SK-N-SH (cell line): Measurements from ENCODE around the gene FAT2. TPM values are rescaled to one million over a fixed set of nuclear protein-coding genes. Genes with fewer than 3 reads are reported as not detected.

Experiments used
- CTCF ChIA-PET: fragments of 300-600, 350-600 bp; formaldehyde crosslinking; extraction: SDS; loops from one replicate; lab custom pipeline; 2021; lab: Yijun Ruan, JAX
- POLR2A ChIA-PET: fragments of 350-600 bp; sonication (Branson Sonifier 250); formaldehyde crosslinking; extraction: SDS; loops from one replicate; lab custom pipeline; 2020; ENCODE audit warnings: antibody characterized with exemption, inconsistent platforms; lab: Yijun Ruan, JAX
- DNase-seq: peaks from one replicate; pipeline ENCODE4 v3.0.0; 2012
- H2AFZ ChIP-seq: fragments of 200-600 bp; sonication (generic); 2 replicates; pipeline ENCODE4 v1.8.1; 2016; ENCODE audit warnings: antibody characterized with exemption, mild to moderate bottlenecking, low read depth
- H3F3A ChIP-seq: fragments of 200-600 bp; sonication (generic); replicated peaks from 2 replicates; pipeline ENCODE3; 2016; ENCODE audit warnings: antibody characterized with exemption, mild to moderate bottlenecking; ENCODE audit not compliant: insufficient read depth
- H3K27ac ChIP-seq, 2 experiments: fragments of 200-500 bp in 1 of 2; fragments of 200-600 bp in 1 of 2; sonication (Bioruptor generic) in 1 of 2; sonication (generic), shearing (Covaris generic) in 1 of 2; 2 replicates each; pipeline versions ENCODE4 v1.5.1 to v1.6.1; 2014 to 2016; ENCODE audit warnings: low read depth in 2 of 2, inconsistent platforms in 1 of 2, low read length in 1 of 2, mild to moderate bottlenecking in 1 of 2, mixed read lengths in 1 of 2
- H3K27me3 ChIP-seq: fragments of 200-600 bp; sonication (generic), shearing (Covaris generic); 2 replicates; pipeline ENCODE4 v1.6.1; 2016; ENCODE audit warnings: mixed run types; ENCODE audit not compliant: insufficient read depth
- H3K36me3 ChIP-seq, 2 experiments: fragments of 200-500 bp in 1 of 2; fragments of 200-600 bp in 1 of 2; sonication (Bioruptor generic) in 1 of 2; sonication (generic) in 1 of 2; replicated peaks in 1 of 2; 2 replicates each; pipeline versions ENCODE3 to v1.5.1; 2014 to 2016; ENCODE audit warnings: low read length in 1 of 2, mild to moderate bottlenecking in 1 of 2; ENCODE audit not compliant: insufficient read depth in 2 of 2, control insufficient read depth in 1 of 2
- H3K4me1 ChIP-seq, 2 experiments: fragments of 200-500 bp in 1 of 2; fragments of 200-600 bp in 1 of 2; sonication (Bioruptor generic) in 1 of 2; sonication (generic), shearing (Covaris generic) in 1 of 2; 2 replicates each; pipeline versions ENCODE4 v1.5.1 to v1.6.1; 2014 to 2016; ENCODE audit warnings: low read depth in 1 of 2, low read length in 1 of 2, mixed run types in 1 of 2; ENCODE audit not compliant: insufficient read depth in 2 of 2, control insufficient read depth in 1 of 2
- H3K4me2 ChIP-seq: fragments of 200-600 bp; sonication (generic), shearing (Covaris generic); 2 replicates; pipeline ENCODE4 v1.6.1; 2017; ENCODE audit warnings: mixed run types
- H3K4me3 ChIP-seq, 2 experiments: fragments of 200-500 bp in 1 of 2; fragments of 200-600 bp in 1 of 2; sonication (Bioruptor generic) in 1 of 2; sonication (generic), shearing (Covaris generic) in 1 of 2; 2 replicates each; pipeline versions ENCODE4 v1.5.1 to v1.8.1; 2014 to 2016; ENCODE audit warnings: low read depth in 2 of 2, inconsistent platforms in 1 of 2, low read length in 1 of 2, mild to moderate bottlenecking in 1 of 2, mixed read lengths in 1 of 2, moderate library complexity in 1 of 2
- H3K79me2 ChIP-seq: fragments of 200-600 bp; sonication (generic); 2 replicates; pipeline ENCODE4 v1.8.1; 2017; ENCODE audit warnings: mild to moderate bottlenecking; ENCODE audit not compliant: insufficient read depth
- H3K9ac ChIP-seq: fragments of 200-600 bp; sonication (generic); 2 replicates; pipeline ENCODE4 v1.6.1; 2017; ENCODE audit warnings: mixed run types
- H3K9me2 ChIP-seq: fragments of 200-600 bp; sonication (generic); 2 replicates; pipeline ENCODE4 v1.6.1; 2017; ENCODE audit warnings: mixed run types
- H3K9me3 ChIP-seq: fragments of 200-600 bp; sonication (generic); 2 replicates; pipeline ENCODE4 v1.6.1; 2017; ENCODE audit warnings: mixed run types, mild to moderate bottlenecking, moderate library complexity
- H4K20me1 ChIP-seq: fragments of 200-600 bp; sonication (generic); 2 replicates; pipeline ENCODE4 v1.6.1; 2017; ENCODE audit warnings: mild to moderate bottlenecking, mixed run types; ENCODE audit not compliant: insufficient read depth
- CHD2 ChIP-seq: fragments of 150-350 bp; IDR thresholded peaks from 2 replicates; pipeline ENCODE4 v1.6.1; 2018; ENCODE audit warnings: low read length; ENCODE audit not compliant: partially characterized antibody
- ELF1 ChIP-seq: IDR thresholded peaks from 2 replicates; pipeline ENCODE4 v1.4.0; 2012
- EZH2phosphoT487 ChIP-seq: fragments of 200-600 bp; sonication (generic); IDR thresholded peaks from 2 replicates; pipeline ENCODE4 v1.6.1; 2017; ENCODE audit warnings: low read depth, mixed run types, mild to moderate bottlenecking, antibody characterized with exemption, moderate library complexity, borderline replicate concordance
- FOXJ3 ChIP-seq: sonication (generic); formaldehyde crosslinking; IDR thresholded peaks from 2 replicates; pipeline ENCODE4 v1.5.1; 2020; ENCODE audit warnings: mild to moderate bottlenecking, missing genetic modification reagents
- FOXM1 ChIP-seq: IDR thresholded peaks from 2 replicates; pipeline ENCODE4 v1.4.0; 2012; ENCODE audit warnings: low read depth, mild to moderate bottlenecking
- JUND ChIP-seq: IDR thresholded peaks from 2 replicates; pipeline ENCODE4 v1.4.0; 2012
- NFIC ChIP-seq: IDR thresholded peaks from 2 replicates; pipeline ENCODE4 v1.4.0; 2012; ENCODE audit warnings: borderline replicate concordance
- POLR2AphosphoS5 ChIP-seq: IDR thresholded peaks from 2 replicates; pipeline ENCODE4 v1.6.1; 2012; ENCODE audit warnings: low read depth, low read length
- RAD21 ChIP-seq: IDR thresholded peaks from 2 replicates; pipeline ENCODE4 v1.6.1; 2012; ENCODE audit warnings: mild to moderate bottlenecking, low read length
- RCOR1 ChIP-seq: fragments of 150-350 bp; IDR thresholded peaks from 2 replicates; pipeline ENCODE4 v1.6.1; 2017; ENCODE audit warnings: antibody characterized with exemption, low read length
- RXRA ChIP-seq: IDR thresholded peaks from 2 replicates; pipeline ENCODE4 v1.4.0; 2012; ENCODE audit warnings: low read depth, mild to moderate bottlenecking, borderline replicate concordance
- SIN3A ChIP-seq: IDR thresholded peaks from 2 replicates; pipeline ENCODE4 v1.6.1; 2012; ENCODE audit warnings: low read depth, mild to moderate bottlenecking, low read length, moderate library complexity, borderline replicate concordance
- TAF1 ChIP-seq: IDR thresholded peaks from 2 replicates; pipeline ENCODE4 v1.6.1; 2012; ENCODE audit warnings: low read depth, mild to moderate bottlenecking, low read length, moderate library complexity, borderline replicate concordance
- TCF12 ChIP-seq: IDR thresholded peaks from 2 replicates; pipeline ENCODE4 v1.4.0; 2012
- YY1 ChIP-seq: IDR thresholded peaks from 2 replicates; pipeline ENCODE4 v1.4.0; 2012; ENCODE audit warnings: low read depth, mild to moderate bottlenecking
- WGBS: methylation state at CpG from one replicate; pipeline ENCODE4 v1.1.6; 2017; ENCODE audit warnings: low lambda C conversion rate; 5-methylcytosine and 5-hydroxymethylcytosine counted together
- polyA plus RNA-seq, 3 experiments: library from polyadenylated mRNA; depleted of rRNA; stranded (reverse); fragments of >200 nt; gene quantifications; 2 replicates each; pipeline ENCODE4 v1.2.3, GENCODE V29; 2012
- TF ChIP-seq, protein P1 (sequence below): IDR thresholded peaks from 2 replicates; pipeline ENCODE4 v1.4.0; 2012; ENCODE audit warnings: low read depth
- TF ChIP-seq, protein P2 (sequence below): fragments of 200-600 bp; sonication (generic); IDR thresholded peaks from 2 replicates; pipeline ENCODE4 v1.6.1; 2017; ENCODE audit warnings: antibody characterized with exemption, mild to moderate bottlenecking, moderate library complexity
- TF ChIP-seq, protein P3 (sequence below): fragments of 150-350 bp; IDR thresholded peaks from 2 replicates; pipeline ENCODE4 v1.6.1; 2016; ENCODE audit warnings: mild to moderate bottlenecking, low read depth, low read length
- TF ChIP-seq, protein P4 (sequence below): IDR thresholded peaks from 2 replicates; pipeline ENCODE4 v1.4.0; 2012; ENCODE audit warnings: low read depth, borderline replicate concordance
- TF ChIP-seq, protein P5 (sequence below): fragments of 150-350 bp; IDR thresholded peaks from 2 replicates; pipeline ENCODE4 v1.6.1; 2017; ENCODE audit warnings: antibody characterized with exemption, low read length, low read depth, borderline replicate concordance

The FAT2 gene
- polyA plus RNA-seq, 1 of the 3 experiments (the other 2 are of a cell fraction) = not detected

DNA sequence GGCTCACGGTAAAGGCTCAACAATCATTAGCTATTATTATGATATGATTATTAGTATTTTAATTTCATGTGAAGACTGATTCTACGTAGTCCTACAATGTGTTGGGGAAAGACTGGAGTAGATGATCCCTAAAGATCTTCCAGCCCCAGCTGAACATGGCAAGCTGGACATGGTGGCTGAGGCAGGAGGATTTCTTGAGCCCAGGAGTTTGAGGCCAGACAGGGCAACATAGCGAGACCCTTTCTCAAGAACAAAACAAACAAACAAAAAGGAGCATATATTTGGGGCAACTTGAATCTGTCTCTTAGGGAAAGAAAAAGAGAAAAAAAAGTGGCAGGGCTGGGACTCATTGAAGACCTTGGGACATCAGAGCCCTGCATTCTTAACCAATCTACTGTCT lies 16.2 kb upstream of the FAT2 start:
- no peaks in the 10 kb centered on the region for H3K36me3 ChIP-seq
- ChIA-PET POLR2A (no interaction called here), CTCF (no interaction called here)
- H3K27ac ChIP-seq = no peak overlapping the region
- H3K9me3 ChIP-seq = no peaks in the 10 kb centered on the region
- H3F3A ChIP-seq = no peaks in the 10 kb centered on the region
- no peak overlapping the region for H3K4me2 ChIP-seq
- H2AFZ ChIP-seq = no peak overlapping the region
- H4K20me1 ChIP-seq = no peaks in the 10 kb centered on the region
- no peaks in the 10 kb centered on the region for H3K9me2 ChIP-seq
- 65% methylated on average over 3 of the region's 3 CpGs for WGBS
- DNase-seq = no peak
- TF ChIP-seq RCOR1 = no peak
- TF ChIP-seq, protein P1, sequence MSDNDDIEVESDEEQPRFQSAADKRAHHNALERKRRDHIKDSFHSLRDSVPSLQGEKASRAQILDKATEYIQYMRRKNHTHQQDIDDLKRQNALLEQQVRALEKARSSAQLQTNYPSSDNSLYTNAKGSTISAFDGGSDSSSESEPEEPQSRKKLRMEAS = no peak
- no peak overlapping the region for H3K4me3 ChIP-seq
- H3K27me3 ChIP-seq = no peaks in the 10 kb centered on the region
- no peaks in the 10 kb centered on the region for H3K4me1 ChIP-seq
- H3K79me2 ChIP-seq = no peaks in the 10 kb centered on the region
- no peak overlapping the region for H3K9ac ChIP-seq

DNA sequence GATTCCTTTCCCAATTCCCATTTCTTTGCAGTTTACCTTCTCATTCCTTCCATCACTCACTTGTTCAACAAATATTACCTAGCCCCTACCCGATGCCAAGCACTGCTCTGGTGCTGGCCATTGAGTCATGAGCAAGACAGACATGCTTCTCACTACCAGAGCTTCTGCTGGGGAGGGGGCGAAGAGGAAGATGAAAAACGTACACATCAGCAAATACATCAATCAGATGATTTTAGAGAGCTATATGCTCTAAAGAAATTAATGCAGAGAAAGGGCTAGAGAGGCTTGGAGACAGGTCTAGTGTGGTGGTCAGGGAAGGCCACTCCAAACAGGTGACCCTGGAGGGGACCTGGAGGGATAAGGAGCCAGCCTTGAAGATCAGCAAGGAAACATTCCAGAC lies 14.4 kb upstream of the FAT2 start:
- H3F3A ChIP-seq = no peaks in the 10 kb centered on the region
- H2AFZ ChIP-seq = no peak overlapping the region
- H3K27me3 ChIP-seq = no peaks in the 10 kb centered on the region
- no peaks in the 10 kb centered on the region for H3K9me2 ChIP-seq
- POLR2A ChIA-PET = no interaction called here
- 14% methylated on average over 3 of the region's 3 CpGs for WGBS
- CTCF ChIA-PET = interaction anchor here (1.1 kb wide), 1 partner anchor 53 kb away, joined by 3 read pairs; no protein-coding TSS in a partner anchor
- no peak overlapping the region for H3K4me3 ChIP-seq
- no peaks in the 10 kb centered on the region for H3K79me2 ChIP-seq
- H3K9me3 ChIP-seq = no peaks in the 10 kb centered on the region
- TF ChIP-seq SIN3A (no peak), RCOR1 (no peak), RXRA (no peak), JUND (no peak), ELF1 (no peak), RAD21 (no peak), NFIC (no peak), EZH2phosphoT487 (no peak), FOXM1 (no peak), TAF1 (no peak), POLR2AphosphoS5 (no peak), TCF12 (no peak), CHD2 (no peak), YY1 (no peak), FOXJ3 (CRISPR knock-in tag) (no peak)
- TF ChIP-seq, protein P1 = no peak
- TF ChIP-seq, protein P2, sequence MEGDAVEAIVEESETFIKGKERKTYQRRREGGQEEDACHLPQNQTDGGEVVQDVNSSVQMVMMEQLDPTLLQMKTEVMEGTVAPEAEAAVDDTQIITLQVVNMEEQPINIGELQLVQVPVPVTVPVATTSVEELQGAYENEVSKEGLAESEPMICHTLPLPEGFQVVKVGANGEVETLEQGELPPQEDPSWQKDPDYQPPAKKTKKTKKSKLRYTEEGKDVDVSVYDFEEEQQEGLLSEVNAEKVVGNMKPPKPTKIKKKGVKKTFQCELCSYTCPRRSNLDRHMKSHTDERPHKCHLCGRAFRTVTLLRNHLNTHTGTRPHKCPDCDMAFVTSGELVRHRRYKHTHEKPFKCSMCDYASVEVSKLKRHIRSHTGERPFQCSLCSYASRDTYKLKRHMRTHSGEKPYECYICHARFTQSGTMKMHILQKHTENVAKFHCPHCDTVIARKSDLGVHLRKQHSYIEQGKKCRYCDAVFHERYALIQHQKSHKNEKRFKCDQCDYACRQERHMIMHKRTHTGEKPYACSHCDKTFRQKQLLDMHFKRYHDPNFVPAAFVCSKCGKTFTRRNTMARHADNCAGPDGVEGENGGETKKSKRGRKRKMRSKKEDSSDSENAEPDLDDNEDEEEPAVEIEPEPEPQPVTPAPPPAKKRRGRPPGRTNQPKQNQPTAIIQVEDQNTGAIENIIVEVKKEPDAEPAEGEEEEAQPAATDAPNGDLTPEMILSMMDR = no peak
- TF ChIP-seq, protein P3, sequence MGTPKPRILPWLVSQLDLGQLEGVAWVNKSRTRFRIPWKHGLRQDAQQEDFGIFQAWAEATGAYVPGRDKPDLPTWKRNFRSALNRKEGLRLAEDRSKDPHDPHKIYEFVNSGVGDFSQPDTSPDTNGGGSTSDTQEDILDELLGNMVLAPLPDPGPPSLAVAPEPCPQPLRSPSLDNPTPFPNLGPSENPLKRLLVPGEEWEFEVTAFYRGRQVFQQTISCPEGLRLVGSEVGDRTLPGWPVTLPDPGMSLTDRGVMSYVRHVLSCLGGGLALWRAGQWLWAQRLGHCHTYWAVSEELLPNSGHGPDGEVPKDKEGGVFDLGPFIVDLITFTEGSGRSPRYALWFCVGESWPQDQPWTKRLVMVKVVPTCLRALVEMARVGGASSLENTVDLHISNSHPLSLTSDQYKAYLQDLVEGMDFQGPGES = no peak
- TF ChIP-seq, protein P4, sequence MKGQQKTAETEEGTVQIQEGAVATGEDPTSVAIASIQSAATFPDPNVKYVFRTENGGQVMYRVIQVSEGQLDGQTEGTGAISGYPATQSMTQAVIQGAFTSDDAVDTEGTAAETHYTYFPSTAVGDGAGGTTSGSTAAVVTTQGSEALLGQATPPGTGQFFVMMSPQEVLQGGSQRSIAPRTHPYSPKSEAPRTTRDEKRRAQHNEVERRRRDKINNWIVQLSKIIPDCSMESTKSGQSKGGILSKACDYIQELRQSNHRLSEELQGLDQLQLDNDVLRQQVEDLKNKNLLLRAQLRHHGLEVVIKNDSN = no peak
- TF ChIP-seq, protein P5, sequence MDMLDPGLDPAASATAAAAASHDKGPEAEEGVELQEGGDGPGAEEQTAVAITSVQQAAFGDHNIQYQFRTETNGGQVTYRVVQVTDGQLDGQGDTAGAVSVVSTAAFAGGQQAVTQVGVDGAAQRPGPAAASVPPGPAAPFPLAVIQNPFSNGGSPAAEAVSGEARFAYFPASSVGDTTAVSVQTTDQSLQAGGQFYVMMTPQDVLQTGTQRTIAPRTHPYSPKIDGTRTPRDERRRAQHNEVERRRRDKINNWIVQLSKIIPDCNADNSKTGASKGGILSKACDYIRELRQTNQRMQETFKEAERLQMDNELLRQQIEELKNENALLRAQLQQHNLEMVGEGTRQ = no peak
- TF ChIP-seq, all 33 proteins: peak for 0
- no peak for DNase-seq
- Histone ChIP-seq H3K36me3 (no peaks in the 10 kb centered on the region), H3K27ac (no peak overlapping the region), H3K4me1 (no peaks in the 10 kb centered on the region), H3K4me2 (no peak overlapping the region), H4K20me1 (no peaks in the 10 kb centered on the region), H3K9ac (no peak overlapping the region)
